Measurements from ENCODE around the gene MAPK13.
"Not testable (repeated sequence)": the region's sequence is repeated elsewhere in the genome, so short reads cannot be mapped to it uniquely, and the experiment has no call there.

Gene MAPK13

GRCh38 chr6:36129941-36130666 lies at the start of gene MAPK13:
Gene MAPK13 (plus strand): TSS chr6:36130513. CDS start chr6:36130583, 70 bp downstream.
- DNase-seq (ENCODE audit: low read depth in 2 of 2) = peak in 1 of 2 donors; percentile 10

GRCh38 chr6:36082318-36082717 lies 48.0 kb upstream of the MAPK13 start:
- no peak for DNase-seq (ENCODE audit: low read depth in 2 of 2)

- DNase-seq (ENCODE audit: low read depth in 2 of 2) = no peak
These were observed 46.9 kb upstream of the MAPK13 start for GRCh38 chr6:36083446-36083845.

GRCh38 chr6:36088204-36088603 lies 42.1 kb upstream of the MAPK13 start:
- not testable (repeated sequence) for DNase-seq (ENCODE audit: low read depth in 2 of 2)

GRCh38 chr6:36089048-36089447 lies 41.3 kb upstream of the MAPK13 start:
- DNase-seq (ENCODE audit: low read depth in 2 of 2) = no peak

GRCh38 chr6:36094238-36094637 lies 36.1 kb upstream of the MAPK13 start:
- no peak for DNase-seq (ENCODE audit: low read depth in 2 of 2)

- DNase-seq (ENCODE audit: low read depth in 2 of 2) = peak; percentile 68 to 77
These were observed 35.4 kb upstream of the MAPK13 start for GRCh38 chr6:36094753-36095496.

- DNase-seq (ENCODE audit: low read depth in 2 of 2) = no peak
These were observed 34.6 kb upstream of the MAPK13 start for GRCh38 chr6:36095497-36096391.

- DNase-seq (ENCODE audit: low read depth in 2 of 2) = no peak
These were observed 31.9 kb upstream of the MAPK13 start for GRCh38 chr6:36098253-36098919.

- DNase-seq (ENCODE audit: low read depth in 2 of 2) = no peak
These were observed 31.2 kb upstream of the MAPK13 start for GRCh38 chr6:36098920-36099647.

- DNase-seq (ENCODE audit: low read depth in 2 of 2) = no peak
These were observed 30.3 kb upstream of the MAPK13 start for GRCh38 chr6:36099869-36100483.

- DNase-seq (ENCODE audit: low read depth in 2 of 2) = no peak
These were observed 28.6 kb upstream of the MAPK13 start for GRCh38 chr6:36101691-36102090.

GRCh38 chr6:36102853-36103252 lies 27.5 kb upstream of the MAPK13 start:
- DNase-seq (ENCODE audit: low read depth in 2 of 2) = no peak

- no peak for DNase-seq (ENCODE audit: low read depth in 2 of 2)
These were observed 25.5 kb upstream of the MAPK13 start for GRCh38 chr6:36104836-36105235.

GRCh38 chr6:36109092-36109491 lies 21.2 kb upstream of the MAPK13 start:
- DNase-seq (ENCODE audit: low read depth in 2 of 2) = no peak

- DNase-seq (ENCODE audit: low read depth in 2 of 2) = no peak
These were observed 20.3 kb upstream of the MAPK13 start for GRCh38 chr6:36110050-36110449.

GRCh38 chr6:36110863-36111262 lies 19.4 kb upstream of the MAPK13 start:
- DNase-seq (ENCODE audit: low read depth in 2 of 2) = no peak

GRCh38 chr6:36111526-36111925 lies 18.8 kb upstream of the MAPK13 start:
- no peak for DNase-seq (ENCODE audit: low read depth in 2 of 2)

GRCh38 chr6:36113049-36113448 lies 17.3 kb upstream of the MAPK13 start:
- no peak for DNase-seq (ENCODE audit: low read depth in 2 of 2)

- no peak for DNase-seq (ENCODE audit: low read depth in 2 of 2)
These were observed 16.6 kb upstream of the MAPK13 start for GRCh38 chr6:36113703-36114102.
